Colonic mucosa (tissue), 4 donors: ENCODE measurements around the gene ABLIM3. TPM values are rescaled to one million over a fixed set of nuclear protein-coding genes. Genes with fewer than 3 reads are reported as not detected.

Experiments
- DNase-seq: peaks from one replicate; pipeline ENCODE4 v3.0.0-alpha.2; 2020
- H3K27ac ChIP-seq: fragments of 200-600 bp; one replicate; pipeline ENCODE4 v1.8.0; 2021
- H3K27me3 ChIP-seq: fragments of 200-600 bp; one replicate; pipeline ENCODE4 v1.8.0; 2021
- H3K36me3 ChIP-seq: fragments of 200-600 bp; one replicate; pipeline ENCODE4 v1.8.0; 2021
- H3K4me1 ChIP-seq: fragments of 200-600 bp; one replicate; pipeline ENCODE4 v1.8.0; 2021; ENCODE audit warnings: mild to moderate bottlenecking
- H3K4me3 ChIP-seq: fragments of 200-600 bp; one replicate; pipeline ENCODE4 v1.8.0; 2021
- H3K9ac ChIP-seq, 2 donors: one replicate each; pipeline ENCODE4 v1.7.0; 2013; ENCODE audit warnings: control low read depth in 2 of 2, low read depth in 2 of 2, low read length in 2 of 2
- H3K9me3 ChIP-seq: fragments of 200-600 bp; one replicate; pipeline ENCODE4 v1.8.0; 2021
- intact Hi-C: fragments of 100-400 bp; cut with DNase I; formaldehyde crosslinking; loops from one replicate; pipeline ENCODE4 v1.14.1; 2022
- total RNA-seq, 2 donors: library from RNA; stranded (reverse); fragmentation: NEBNext Ultra II Directional in 1 of 2; extraction: Animal tissue kit (Norgen Biotek cat#: 25700) in 1 of 2; gene quantifications; one replicate each; pipeline ENCODE4 v1.2.1, GENCODE V29; 2021
- TF ChIP-seq, protein P1 (sequence below): fragments of 200-600 bp; IDR thresholded peaks from one replicate; pipeline ENCODE4 v1.8.0; 2022; ENCODE audit warnings: antibody characterized with exemption, mild to moderate bottlenecking
- donor health status: healthy.
- donor health status: DM: no; HTN: no; CAD: no.
- donor health status: DM: no; HTN: no; CAD: no.

The ABLIM3 gene
- total RNA-seq, 2 donors from 2014 or later = 2.3 to 4.1 TPM

DNA sequence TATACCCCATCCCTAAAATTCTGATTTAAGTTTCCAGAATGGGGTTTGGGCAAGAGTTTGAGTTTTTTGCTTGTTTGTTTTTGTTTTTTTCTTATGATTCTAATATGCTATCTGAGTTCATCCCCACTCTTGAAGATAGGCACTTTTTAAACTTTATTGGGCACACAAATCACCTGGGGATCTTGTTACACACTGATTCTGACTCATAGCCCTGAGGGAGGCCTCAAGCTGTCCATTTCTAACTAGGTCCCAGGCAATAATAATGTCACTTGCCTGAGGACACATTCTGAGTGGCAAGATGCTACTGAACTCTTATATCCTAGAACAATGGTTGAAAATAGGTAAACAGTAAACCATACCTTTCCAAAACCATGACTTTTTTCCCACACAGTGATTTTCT, 22.8 kb upstream of the ABLIM3 start:
- Histone ChIP-seq H3K4me1 (no peaks in the 10 kb centered on the region), H3K9me3 (no peaks in the 10 kb centered on the region), H3K4me3 (no peak overlapping the region), H3K27me3 (no peaks in the 10 kb centered on the region), H3K36me3 (no peaks in the 10 kb centered on the region), H3K27ac (no peak overlapping the region), H3K9ac (no peak overlapping the region)
- intact Hi-C loops = no loop called here
- no peak for DNase-seq
- TF ChIP-seq, protein P1, sequence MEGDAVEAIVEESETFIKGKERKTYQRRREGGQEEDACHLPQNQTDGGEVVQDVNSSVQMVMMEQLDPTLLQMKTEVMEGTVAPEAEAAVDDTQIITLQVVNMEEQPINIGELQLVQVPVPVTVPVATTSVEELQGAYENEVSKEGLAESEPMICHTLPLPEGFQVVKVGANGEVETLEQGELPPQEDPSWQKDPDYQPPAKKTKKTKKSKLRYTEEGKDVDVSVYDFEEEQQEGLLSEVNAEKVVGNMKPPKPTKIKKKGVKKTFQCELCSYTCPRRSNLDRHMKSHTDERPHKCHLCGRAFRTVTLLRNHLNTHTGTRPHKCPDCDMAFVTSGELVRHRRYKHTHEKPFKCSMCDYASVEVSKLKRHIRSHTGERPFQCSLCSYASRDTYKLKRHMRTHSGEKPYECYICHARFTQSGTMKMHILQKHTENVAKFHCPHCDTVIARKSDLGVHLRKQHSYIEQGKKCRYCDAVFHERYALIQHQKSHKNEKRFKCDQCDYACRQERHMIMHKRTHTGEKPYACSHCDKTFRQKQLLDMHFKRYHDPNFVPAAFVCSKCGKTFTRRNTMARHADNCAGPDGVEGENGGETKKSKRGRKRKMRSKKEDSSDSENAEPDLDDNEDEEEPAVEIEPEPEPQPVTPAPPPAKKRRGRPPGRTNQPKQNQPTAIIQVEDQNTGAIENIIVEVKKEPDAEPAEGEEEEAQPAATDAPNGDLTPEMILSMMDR = no peak

DNA sequence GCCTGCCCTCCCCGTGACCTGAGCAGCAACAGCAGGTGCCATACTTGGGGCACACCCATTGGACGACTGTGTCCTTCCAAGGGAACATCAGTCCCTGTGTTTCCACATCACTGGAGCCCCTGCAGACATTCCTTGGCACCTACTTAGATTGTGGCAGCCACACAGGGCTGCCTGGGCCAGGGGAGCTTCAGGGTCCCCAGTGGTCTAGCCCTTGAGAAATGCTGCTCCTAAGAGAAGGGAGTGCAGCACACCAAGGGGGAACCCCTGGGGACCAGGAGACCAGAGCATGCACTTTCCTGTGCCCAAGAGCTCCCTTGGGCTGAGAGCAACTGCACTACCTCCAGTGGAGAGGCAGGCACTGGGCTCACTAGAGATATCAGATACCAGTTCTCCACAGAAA, 20.1 kb upstream of the ABLIM3 start:
- DNase-seq = no peak
- Histone ChIP-seq H3K27ac (no peak overlapping the region), H3K9me3 (no peaks in the 10 kb centered on the region), H3K4me1 (no peaks in the 10 kb centered on the region), H3K4me3 (no peak overlapping the region), H3K36me3 (no peaks in the 10 kb centered on the region), H3K27me3 (no peaks in the 10 kb centered on the region), H3K9ac (no peak overlapping the region)
- TF ChIP-seq, protein P1 = no peak
- intact Hi-C loops = no loop called here

DNA sequence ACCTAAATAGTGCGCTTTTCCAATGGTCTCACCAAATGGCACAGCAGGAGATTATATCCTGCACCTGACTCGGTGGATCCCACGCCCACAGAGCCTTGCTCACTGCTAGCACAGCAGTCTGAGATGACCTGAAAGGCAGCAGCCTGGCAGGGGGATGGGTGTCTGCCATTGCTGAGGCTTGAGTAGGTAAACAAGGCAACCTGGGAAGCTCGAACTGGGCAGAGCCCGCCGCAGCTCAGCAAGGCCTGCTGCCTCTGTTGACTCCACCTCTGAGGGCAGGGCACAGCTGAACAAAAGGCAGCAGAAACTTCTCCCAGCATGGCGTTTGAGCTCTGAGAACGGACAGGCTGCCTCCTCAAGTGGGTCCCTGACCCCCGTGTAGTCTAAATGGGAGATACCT, 18.1 kb upstream of the ABLIM3 start:
- no peak overlapping the region for H3K27ac ChIP-seq
- intact Hi-C loops = no loop called here

DNA sequence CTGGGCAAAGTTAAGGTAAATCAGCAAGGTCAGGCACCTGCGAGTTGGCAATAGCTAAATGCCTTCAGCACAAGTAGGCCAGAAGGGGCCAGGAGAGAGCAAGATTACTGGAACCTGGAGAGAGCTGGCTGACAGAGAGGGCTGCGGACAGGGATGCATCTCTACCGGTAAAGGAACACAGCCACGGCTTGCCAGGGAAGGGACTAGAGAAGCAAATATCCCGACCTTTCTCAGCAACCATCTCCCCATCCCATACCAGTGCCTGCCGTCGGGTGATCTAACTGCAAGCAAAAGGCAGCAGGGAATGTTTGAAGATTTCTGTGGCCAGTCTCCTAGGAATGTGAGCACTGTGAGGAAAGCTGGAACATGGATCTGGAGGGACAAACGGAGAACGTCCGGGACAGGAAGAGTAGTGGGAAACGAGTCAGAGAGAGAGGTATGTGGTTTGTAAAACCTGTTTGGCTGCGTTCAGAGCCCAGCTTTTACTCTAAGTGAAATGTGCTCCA, 15.9 kb upstream of the ABLIM3 start:
- H3K9me3 ChIP-seq = no peaks in the 10 kb centered on the region
- DNase-seq = no peak
- H3K27me3 ChIP-seq = no peaks in the 10 kb centered on the region
- no peak overlapping the region for H3K4me3 ChIP-seq
- TF ChIP-seq, protein P1 = no peak
- H3K36me3 ChIP-seq = no peaks in the 10 kb centered on the region
- intact Hi-C loops = no loop called here
- H3K27ac ChIP-seq = no peak overlapping the region
- H3K4me1 ChIP-seq = no peaks in the 10 kb centered on the region
- H3K9ac ChIP-seq = no peak overlapping the region

More for the DNA sequence above, 18.1 kb upstream of the ABLIM3 start:
- Histone ChIP-seq H3K9ac (no peak overlapping the region), H3K4me1 (no peaks in the 10 kb centered on the region), H3K9me3 (no peaks in the 10 kb centered on the region), H3K27me3 (no peaks in the 10 kb centered on the region), H3K4me3 (no peak overlapping the region), H3K36me3 (no peaks in the 10 kb centered on the region)
- DNase-seq = no peak
- TF ChIP-seq, protein P1 = no peak

DNA sequence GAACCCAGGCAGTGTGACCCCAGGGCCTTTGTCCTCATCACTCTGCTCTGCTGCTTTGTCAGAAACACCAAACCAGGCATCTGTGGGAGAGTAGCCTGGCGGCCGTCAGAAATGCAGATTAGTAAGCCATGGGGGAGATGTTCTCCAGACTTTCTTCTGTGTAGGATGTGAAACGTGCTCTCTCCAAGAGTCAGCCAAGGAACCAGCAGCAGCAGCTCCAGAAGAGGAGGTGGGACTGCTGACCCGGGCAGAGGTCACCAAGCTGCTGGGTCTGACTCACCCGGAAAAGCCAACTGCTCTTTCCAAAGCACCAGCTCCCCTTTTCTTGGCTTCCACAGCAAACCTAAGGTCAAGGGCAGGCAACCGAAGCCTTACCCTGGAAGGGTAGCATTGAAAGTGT, 14.4 kb upstream of the ABLIM3 start:
- H3K4me1 ChIP-seq = no peaks in the 10 kb centered on the region

More for the DNA sequence above, 14.4 kb upstream of the ABLIM3 start:
- H3K27ac ChIP-seq = no peak overlapping the region
- no peak for DNase-seq
- no peaks in the 10 kb centered on the region for H3K27me3 ChIP-seq
- intact Hi-C loops = no loop called here
- TF ChIP-seq, protein P1 = no peak
- no peak overlapping the region for H3K9ac ChIP-seq
- no peaks in the 10 kb centered on the region for H3K9me3 ChIP-seq
- H3K36me3 ChIP-seq = no peaks in the 10 kb centered on the region
- H3K4me3 ChIP-seq = no peak overlapping the region
